ENCODE measurements around the gene FAM193B.

FAM193B gene

DNA sequence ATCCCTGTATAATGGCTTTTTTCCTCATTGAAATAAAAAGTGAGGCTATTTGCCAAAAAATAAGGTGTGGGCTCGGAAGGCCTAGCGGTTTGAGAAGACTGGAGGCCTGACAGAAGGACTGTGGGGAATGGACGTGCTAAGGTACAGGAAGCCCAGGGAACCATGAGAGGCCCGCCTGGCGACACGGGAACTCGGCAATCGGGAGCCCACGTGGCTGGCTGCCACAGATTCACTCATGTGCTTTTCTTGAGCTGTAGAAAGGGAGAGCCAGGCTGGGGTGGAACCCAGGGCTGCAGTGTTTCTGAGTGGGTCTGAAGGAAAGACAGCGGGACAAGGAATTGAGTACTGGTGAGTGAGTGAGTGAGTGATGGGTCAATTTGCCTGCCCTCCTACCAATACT, 25.7 kb downstream of the FAM193B start:
- TF ChIP-seq, protein P1, sequence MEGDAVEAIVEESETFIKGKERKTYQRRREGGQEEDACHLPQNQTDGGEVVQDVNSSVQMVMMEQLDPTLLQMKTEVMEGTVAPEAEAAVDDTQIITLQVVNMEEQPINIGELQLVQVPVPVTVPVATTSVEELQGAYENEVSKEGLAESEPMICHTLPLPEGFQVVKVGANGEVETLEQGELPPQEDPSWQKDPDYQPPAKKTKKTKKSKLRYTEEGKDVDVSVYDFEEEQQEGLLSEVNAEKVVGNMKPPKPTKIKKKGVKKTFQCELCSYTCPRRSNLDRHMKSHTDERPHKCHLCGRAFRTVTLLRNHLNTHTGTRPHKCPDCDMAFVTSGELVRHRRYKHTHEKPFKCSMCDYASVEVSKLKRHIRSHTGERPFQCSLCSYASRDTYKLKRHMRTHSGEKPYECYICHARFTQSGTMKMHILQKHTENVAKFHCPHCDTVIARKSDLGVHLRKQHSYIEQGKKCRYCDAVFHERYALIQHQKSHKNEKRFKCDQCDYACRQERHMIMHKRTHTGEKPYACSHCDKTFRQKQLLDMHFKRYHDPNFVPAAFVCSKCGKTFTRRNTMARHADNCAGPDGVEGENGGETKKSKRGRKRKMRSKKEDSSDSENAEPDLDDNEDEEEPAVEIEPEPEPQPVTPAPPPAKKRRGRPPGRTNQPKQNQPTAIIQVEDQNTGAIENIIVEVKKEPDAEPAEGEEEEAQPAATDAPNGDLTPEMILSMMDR (IDR thresholded peaks at IDR 0.05; ENCODE audit: extremely low read depth, missing control alignments): no peak
- DNase-seq (ENCODE audit: low spot score): no peak

DNA sequence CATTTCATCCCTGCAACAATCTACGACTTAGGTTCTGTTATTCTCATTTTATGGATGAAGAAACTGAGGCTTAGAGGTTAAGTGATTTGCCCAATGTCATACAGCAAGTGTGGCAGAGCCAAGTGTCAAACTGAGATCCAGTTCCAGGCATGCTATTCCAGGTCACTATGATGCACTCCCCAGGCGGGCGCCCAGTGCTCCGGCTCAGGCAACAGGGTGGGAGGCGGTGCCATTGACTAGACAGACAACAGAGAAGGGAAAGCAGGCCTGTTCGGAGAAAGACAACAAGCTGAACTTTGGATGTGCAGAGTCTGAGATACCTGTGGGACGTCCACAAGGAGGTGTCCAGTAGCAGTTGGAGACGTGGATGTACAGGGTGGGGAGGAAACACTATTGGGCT, 26.8 kb downstream of the FAM193B start:
- TF ChIP-seq, protein P1 (IDR thresholded peaks at IDR 0.05; ENCODE audit: extremely low read depth, missing control alignments): no peak
- no peak for DNase-seq (ENCODE audit: low spot score)

DNA sequence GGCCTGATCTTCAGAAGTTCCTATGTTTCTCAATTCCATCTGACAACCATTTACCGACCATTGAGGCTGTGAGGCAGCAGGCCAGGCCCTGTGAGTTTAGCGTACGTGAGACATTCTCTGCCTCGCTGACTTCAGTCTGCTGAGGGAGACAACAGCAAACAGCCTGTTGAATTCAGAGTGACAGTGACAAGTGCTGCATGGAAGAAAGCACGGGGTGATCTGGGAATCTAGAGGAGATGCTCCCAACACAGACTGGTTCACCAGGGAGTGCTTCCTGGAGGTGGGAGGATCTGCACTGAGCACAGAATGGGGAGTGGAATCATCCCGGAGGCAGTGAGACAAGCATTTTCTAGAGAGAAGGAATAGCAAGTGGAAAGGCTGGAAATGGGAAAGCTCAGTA, 27.6 kb downstream of the FAM193B start:
- TF ChIP-seq, protein P1 (IDR thresholded peaks at IDR 0.05; ENCODE audit: extremely low read depth, missing control alignments): no peak
- no peak for DNase-seq (ENCODE audit: low spot score)

DNA sequence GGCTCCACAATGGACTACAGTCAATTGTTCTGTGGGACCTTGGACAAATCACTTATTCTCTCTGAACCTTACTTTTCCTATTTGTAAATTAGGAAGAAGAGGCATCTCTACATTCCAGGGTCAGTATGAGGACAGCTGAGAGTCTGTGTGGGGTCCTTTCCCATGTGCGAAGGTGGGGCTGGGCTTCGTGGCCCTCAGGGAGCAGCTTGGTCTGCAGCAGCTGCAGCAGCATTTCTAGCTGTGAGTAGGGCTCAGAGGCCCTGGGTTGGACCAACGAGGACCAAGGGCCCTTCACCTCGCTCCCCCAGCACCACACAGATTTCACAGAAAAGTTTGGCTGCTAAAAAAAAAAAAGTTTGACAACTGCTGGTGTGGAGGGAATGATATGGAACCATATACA, 28.2 kb downstream of the FAM193B start:
- TF ChIP-seq, protein P1 (IDR thresholded peaks at IDR 0.05; ENCODE audit: extremely low read depth, missing control alignments): no peak
- no peak for DNase-seq (ENCODE audit: low spot score)

DNA sequence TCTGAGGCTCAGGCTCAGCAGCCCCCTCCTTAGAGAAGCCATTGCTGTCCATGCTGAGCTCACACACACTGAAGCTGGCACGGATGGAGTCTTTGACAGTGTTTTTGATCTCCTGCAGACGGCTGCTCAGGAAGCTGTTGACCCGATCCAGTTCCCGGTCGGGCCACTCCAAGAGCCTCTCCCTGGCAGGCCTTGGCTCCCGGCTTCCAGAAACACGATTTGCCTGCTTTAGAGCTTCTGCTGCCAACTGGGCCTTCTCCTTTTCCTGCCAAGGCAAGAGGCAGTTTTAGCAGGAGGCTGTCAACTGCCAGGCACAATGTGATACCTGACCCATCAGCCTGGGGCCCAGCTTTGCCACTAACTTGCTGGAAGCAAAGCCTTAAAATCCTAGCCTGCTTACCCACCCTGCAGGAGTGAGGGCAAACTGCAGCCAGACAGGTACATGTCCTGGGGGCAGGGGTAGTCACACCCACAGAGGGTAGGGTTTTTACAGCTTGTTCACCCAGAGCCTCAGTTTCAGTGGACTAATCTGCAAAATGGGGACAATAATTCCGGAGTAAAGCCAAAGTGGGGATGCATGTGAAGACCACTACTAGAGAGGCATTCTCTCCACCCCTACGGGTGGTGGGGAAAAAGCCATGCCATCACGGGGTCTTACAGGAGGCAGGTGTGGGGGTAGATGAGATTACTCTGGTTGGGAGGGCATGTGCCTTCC, 29.3 kb downstream of the FAM193B start:
- no peak for DNase-seq (ENCODE audit: low spot score)
- TF ChIP-seq, protein P1 (IDR thresholded peaks at IDR 0.05; ENCODE audit: extremely low read depth, missing control alignments): no peak

DNA sequence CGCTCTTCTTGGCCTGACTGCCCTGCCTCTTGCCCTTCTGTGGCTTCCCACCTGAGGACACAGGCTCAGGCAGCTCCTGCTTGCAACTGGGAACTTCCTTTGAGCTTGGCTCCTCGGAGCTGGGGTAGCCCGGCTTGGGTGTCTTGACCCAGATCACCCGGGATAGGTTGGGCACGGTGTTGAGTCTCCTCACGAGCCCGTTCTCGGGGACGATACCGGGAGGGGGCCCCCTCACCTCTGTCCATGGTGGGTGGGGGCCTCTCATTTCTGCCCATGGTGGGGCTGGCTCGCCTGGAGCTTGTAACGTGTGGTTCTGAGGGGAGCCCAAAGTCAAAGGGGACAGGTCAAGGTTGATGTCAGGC, 29.8 kb downstream of the FAM193B start:
- TF ChIP-seq, protein P1 (IDR thresholded peaks at IDR 0.05; ENCODE audit: extremely low read depth, missing control alignments): no peak
- DNase-seq (ENCODE audit: low spot score): no peak

DNA sequence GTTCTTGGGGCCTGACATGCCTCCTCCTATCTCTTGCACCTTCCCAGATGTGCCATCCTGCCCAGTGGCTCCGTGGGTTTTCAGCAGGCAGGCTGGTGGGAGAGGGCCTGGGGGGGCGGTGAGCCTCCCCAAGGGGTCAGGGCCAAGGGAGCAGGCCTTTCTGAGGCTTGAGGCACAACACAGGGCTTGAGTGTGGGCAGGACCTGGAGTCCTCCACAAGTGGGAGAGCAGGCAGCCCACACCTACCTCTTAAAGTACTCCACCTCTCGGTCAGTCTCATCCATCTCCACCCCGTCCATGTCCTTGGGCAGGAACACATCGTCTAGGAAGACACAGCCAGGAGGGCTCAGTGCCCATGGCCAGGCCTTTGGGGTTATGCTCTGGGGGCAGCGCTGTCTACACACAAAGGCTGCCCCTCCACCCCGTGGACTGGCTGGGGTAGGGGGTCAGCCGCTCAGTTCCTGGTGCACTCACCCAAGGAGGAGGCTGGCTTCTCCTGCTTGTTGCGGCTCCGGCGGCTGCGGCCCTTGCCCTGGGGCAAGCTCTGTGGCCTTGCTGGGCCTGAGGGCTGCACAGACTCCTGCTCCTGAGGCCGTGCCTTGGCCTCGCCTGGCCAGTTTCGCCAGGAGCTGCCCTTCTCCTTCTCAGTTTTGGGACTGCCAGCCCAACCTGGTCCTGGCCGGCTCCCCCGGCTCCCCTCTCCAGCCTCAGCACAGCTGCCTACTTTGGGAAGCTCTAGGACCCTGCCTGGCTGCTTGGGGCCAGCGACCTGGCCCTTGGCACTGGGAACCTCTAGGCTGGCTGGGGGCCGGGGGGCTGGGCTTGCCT, 30.4 kb downstream of the FAM193B start:
- TF ChIP-seq, protein P1 (IDR thresholded peaks at IDR 0.05; ENCODE audit: extremely low read depth, missing control alignments): no peak
- no peak for DNase-seq (ENCODE audit: low spot score)
